Measurements from ENCODE around the gene KCNB1. TPM values are rescaled to one million over a fixed set of nuclear protein-coding genes. Genes with fewer than 3 reads are reported as not detected.

The KCNB1 gene
- polyA plus RNA-seq, 1 donor from 2014 or later: 3.6 TPM

DNA sequence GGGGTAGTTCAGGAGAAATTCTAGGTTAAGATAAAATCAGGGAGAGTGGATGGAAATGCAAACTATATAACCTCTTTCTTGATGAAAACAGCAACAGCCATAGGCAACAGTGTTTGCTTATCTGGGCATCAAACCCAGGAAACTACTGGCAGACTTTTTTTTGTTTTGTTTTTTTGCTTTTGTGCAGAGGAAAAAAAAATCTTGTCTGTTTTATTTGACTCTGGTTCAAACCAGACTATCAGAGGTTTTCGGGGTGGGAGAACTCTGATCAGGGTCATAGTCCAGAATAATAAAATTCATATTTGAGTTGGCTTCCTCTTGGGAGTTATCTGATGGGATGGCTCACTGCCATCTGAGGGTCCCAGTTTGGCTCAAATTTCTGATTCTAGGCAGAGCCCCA, 115.8 kb downstream of the KCNB1 start:
- Histone ChIP-seq H4K20me1 (ENCODE audit: insufficient read depth) (no peaks in the 10 kb centered on the region), H3K4me2 (ENCODE audit: low read length) (no peak overlapping the region), H3K9me3 (ENCODE audit: low read length) (no peaks in the 10 kb centered on the region), H2AFZ (ENCODE audit: low read depth, low read length) (no peak overlapping the region), H3K4me3 (ENCODE audit: low read length) (no peak overlapping the region), H3K9me2 (ENCODE audit: insufficient read depth, low read length) (no peaks in the 10 kb centered on the region), H3K9ac (ENCODE audit: low read length) (no peak overlapping the region), H3F3A (ENCODE audit: insufficient read depth, low read length, poor library complexity, severe bottlenecking) (no peaks in the 10 kb centered on the region), H3K27ac (ENCODE audit: low read length) (no peak overlapping the region), H3K27me3 (ENCODE audit: insufficient read depth, low read depth, low read length) (no peaks in the 10 kb centered on the region), H3K79me2 (replicated peaks; ENCODE audit: insufficient read depth, low read length) (no peaks in the 10 kb centered on the region), H3K36me3 (ENCODE audit: insufficient read depth, low read length) (no peaks in the 10 kb centered on the region)
- TF ChIP-seq, protein P1, sequence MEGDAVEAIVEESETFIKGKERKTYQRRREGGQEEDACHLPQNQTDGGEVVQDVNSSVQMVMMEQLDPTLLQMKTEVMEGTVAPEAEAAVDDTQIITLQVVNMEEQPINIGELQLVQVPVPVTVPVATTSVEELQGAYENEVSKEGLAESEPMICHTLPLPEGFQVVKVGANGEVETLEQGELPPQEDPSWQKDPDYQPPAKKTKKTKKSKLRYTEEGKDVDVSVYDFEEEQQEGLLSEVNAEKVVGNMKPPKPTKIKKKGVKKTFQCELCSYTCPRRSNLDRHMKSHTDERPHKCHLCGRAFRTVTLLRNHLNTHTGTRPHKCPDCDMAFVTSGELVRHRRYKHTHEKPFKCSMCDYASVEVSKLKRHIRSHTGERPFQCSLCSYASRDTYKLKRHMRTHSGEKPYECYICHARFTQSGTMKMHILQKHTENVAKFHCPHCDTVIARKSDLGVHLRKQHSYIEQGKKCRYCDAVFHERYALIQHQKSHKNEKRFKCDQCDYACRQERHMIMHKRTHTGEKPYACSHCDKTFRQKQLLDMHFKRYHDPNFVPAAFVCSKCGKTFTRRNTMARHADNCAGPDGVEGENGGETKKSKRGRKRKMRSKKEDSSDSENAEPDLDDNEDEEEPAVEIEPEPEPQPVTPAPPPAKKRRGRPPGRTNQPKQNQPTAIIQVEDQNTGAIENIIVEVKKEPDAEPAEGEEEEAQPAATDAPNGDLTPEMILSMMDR (IDR thresholded peaks at IDR 0.05; ENCODE audit: poor library complexity, severe bottlenecking): no peak

- H3K4me2 ChIP-seq (ENCODE audit: low read length): no peak overlapping the region
- no peaks in the 10 kb centered on the region for H3K9me3 ChIP-seq (ENCODE audit: low read length)
- no peaks in the 10 kb centered on the region for H3K9me2 ChIP-seq (ENCODE audit: insufficient read depth, low read length)
- no peak overlapping the region for H2AFZ ChIP-seq (ENCODE audit: low read depth, low read length)
- H4K20me1 ChIP-seq (ENCODE audit: insufficient read depth): no peaks in the 10 kb centered on the region
- H3K79me2 ChIP-seq (replicated peaks; ENCODE audit: insufficient read depth, low read length): no peaks in the 10 kb centered on the region
- no peak overlapping the region for H3K4me3 ChIP-seq (ENCODE audit: low read length)
- no peak overlapping the region for H3K27ac ChIP-seq (ENCODE audit: low read length)
- no peaks in the 10 kb centered on the region for H3F3A ChIP-seq (ENCODE audit: insufficient read depth, low read length, poor library complexity, severe bottlenecking)
- H3K36me3 ChIP-seq (ENCODE audit: insufficient read depth, low read length): no peaks in the 10 kb centered on the region
- no peaks in the 10 kb centered on the region for H3K27me3 ChIP-seq (ENCODE audit: insufficient read depth, low read depth, low read length)
- H3K9ac ChIP-seq (ENCODE audit: low read length): no peak overlapping the region
- TF ChIP-seq POLR2AphosphoS5 (IDR thresholded peaks at IDR 0.05) (no peak), EZH2 (IDR thresholded peaks at IDR 0.05; ENCODE audit: borderline replicate concordance, insufficient read depth, low read length, poor library complexity, severe bottlenecking) (no peak), MXI1 (conservative IDR thresholded peaks at IDR 0.05; ENCODE audit: poor library complexity, severe bottlenecking) (no peak), TAF1 (IDR thresholded peaks at IDR 0.05; ENCODE audit: low read depth) (no peak), SMC3 (conservative IDR thresholded peaks at IDR 0.05; ENCODE audit: poor library complexity) (no peak), EP300 (conservative IDR thresholded peaks at IDR 0.05; ENCODE audit: poor library complexity, severe bottlenecking) (no peak), RAD21 (conservative IDR thresholded peaks at IDR 0.05) (no peak)
- TF ChIP-seq, protein P1 (IDR thresholded peaks at IDR 0.05; ENCODE audit: poor library complexity, severe bottlenecking): no peak
- TF ChIP-seq, protein P2, sequence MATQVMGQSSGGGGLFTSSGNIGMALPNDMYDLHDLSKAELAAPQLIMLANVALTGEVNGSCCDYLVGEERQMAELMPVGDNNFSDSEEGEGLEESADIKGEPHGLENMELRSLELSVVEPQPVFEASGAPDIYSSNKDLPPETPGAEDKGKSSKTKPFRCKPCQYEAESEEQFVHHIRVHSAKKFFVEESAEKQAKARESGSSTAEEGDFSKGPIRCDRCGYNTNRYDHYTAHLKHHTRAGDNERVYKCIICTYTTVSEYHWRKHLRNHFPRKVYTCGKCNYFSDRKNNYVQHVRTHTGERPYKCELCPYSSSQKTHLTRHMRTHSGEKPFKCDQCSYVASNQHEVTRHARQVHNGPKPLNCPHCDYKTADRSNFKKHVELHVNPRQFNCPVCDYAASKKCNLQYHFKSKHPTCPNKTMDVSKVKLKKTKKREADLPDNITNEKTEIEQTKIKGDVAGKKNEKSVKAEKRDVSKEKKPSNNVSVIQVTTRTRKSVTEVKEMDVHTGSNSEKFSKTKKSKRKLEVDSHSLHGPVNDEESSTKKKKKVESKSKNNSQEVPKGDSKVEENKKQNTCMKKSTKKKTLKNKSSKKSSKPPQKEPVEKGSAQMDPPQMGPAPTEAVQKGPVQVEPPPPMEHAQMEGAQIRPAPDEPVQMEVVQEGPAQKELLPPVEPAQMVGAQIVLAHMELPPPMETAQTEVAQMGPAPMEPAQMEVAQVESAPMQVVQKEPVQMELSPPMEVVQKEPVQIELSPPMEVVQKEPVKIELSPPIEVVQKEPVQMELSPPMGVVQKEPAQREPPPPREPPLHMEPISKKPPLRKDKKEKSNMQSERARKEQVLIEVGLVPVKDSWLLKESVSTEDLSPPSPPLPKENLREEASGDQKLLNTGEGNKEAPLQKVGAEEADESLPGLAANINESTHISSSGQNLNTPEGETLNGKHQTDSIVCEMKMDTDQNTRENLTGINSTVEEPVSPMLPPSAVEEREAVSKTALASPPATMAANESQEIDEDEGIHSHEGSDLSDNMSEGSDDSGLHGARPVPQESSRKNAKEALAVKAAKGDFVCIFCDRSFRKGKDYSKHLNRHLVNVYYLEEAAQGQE (IDR thresholded peaks at IDR 0.05; ENCODE audit: borderline replicate concordance): no peak
Measured at GRCh38 chr20:49361862-49362660, 120.4 kb downstream of the KCNB1 start.
